Mesenchymal stem cell (in vitro differentiated cells and primary cell): ENCODE results near the gene MEX3C.

ENCODE experiments used
- DNase-seq: peaks from one replicate; pipeline ENCODE4 v3.0.0-alpha.2; 2013
- H2AFZ ChIP-seq: one replicate; pipeline ENCODE4 v1.6.1; 2013; ENCODE audit warnings: low read depth, mild to moderate bottlenecking, control low read depth, inconsistent platforms, low read length, moderate library complexity
- H2AK5ac ChIP-seq: 2 replicates; pipeline ENCODE4 v1.6.1; 2013; ENCODE audit warnings: low read length, moderate library complexity, mild to moderate bottlenecking, inconsistent platforms; ENCODE audit not compliant: severe bottlenecking
- H2BK120ac ChIP-seq: one replicate; pipeline ENCODE4 v1.6.1; 2013; ENCODE audit warnings: low read depth, mild to moderate bottlenecking, inconsistent platforms, low read length, moderate library complexity
- H2BK12ac ChIP-seq, 2 experiments: one replicate each; pipeline ENCODE4 v1.6.1; 2013; ENCODE audit warnings: inconsistent platforms in 2 of 2, low read length in 2 of 2, mild to moderate bottlenecking in 2 of 2, moderate library complexity in 2 of 2, control low read depth in 1 of 2
- H2BK15ac ChIP-seq: one replicate; pipeline ENCODE4 v1.6.1; 2013; ENCODE audit warnings: mild to moderate bottlenecking, low read depth, inconsistent platforms; ENCODE audit not compliant: poor library complexity, severe bottlenecking
- H2BK5ac ChIP-seq: 2 replicates; pipeline ENCODE4 v1.6.1; 2013; ENCODE audit warnings: low read depth, mild to moderate bottlenecking, low read length, control low read depth, inconsistent platforms; ENCODE audit not compliant: poor library complexity, severe bottlenecking
- H3K14ac ChIP-seq, 2 experiments: one replicate each; pipeline ENCODE4 v1.6.1; 2013; ENCODE audit warnings: inconsistent platforms in 2 of 2, low read length in 2 of 2, control low read depth in 1 of 2, mild to moderate bottlenecking in 1 of 2, moderate library complexity in 1 of 2
- H3K18ac ChIP-seq, 2 experiments: one replicate each; pipeline ENCODE4 v1.6.1; 2013; ENCODE audit warnings: inconsistent platforms in 2 of 2, low read length in 2 of 2, control low read depth in 1 of 2, low read depth in 1 of 2, mild to moderate bottlenecking in 1 of 2
- H3K23ac ChIP-seq, 2 experiments: one replicate each; pipeline ENCODE4 v1.6.1; 2013; ENCODE audit warnings: inconsistent platforms in 2 of 2, low read length in 2 of 2, mild to moderate bottlenecking in 2 of 2, moderate library complexity in 2 of 2, control low read depth in 1 of 2
- H3K27ac ChIP-seq: 2 replicates; pipeline ENCODE4 v1.5.1; 2013; ENCODE audit warnings: mild to moderate bottlenecking, moderate library complexity, low read length, control low read depth, inconsistent platforms; ENCODE audit not compliant: poor library complexity, severe bottlenecking
- H3K27me3 ChIP-seq, 2 experiments: 2 replicates each; pipeline versions ENCODE4 v1.6.1 to v1.7.0; 2013; ENCODE audit warnings: low read length in 2 of 2, mild to moderate bottlenecking in 2 of 2, moderate library complexity in 2 of 2, control low read depth in 1 of 2, inconsistent platforms in 1 of 2; ENCODE audit not compliant: control insufficient read depth in 1 of 2, insufficient read depth in 1 of 2
- H3K36me3 ChIP-seq, 2 experiments: 2 replicates each; pipeline versions ENCODE4 v1.6.1 to v1.7.0; 2013; ENCODE audit warnings: low read length in 2 of 2, control low read depth in 1 of 2, inconsistent platforms in 1 of 2, low read depth in 1 of 2, mild to moderate bottlenecking in 1 of 2; ENCODE audit not compliant: insufficient read depth in 2 of 2, control insufficient read depth in 1 of 2
- H3K4ac ChIP-seq, 2 experiments: one replicate each; pipeline ENCODE4 v1.6.1; 2013; ENCODE audit warnings: inconsistent platforms in 2 of 2, low read length in 2 of 2, mild to moderate bottlenecking in 2 of 2, moderate library complexity in 2 of 2, control low read depth in 1 of 2, low read depth in 1 of 2
- H3K4me1 ChIP-seq: 2 replicates; pipeline ENCODE4 v1.6.1; 2013; ENCODE audit warnings: low read depth, low read length, control low read depth; ENCODE audit not compliant: control insufficient read depth, insufficient read depth
- H3K4me2 ChIP-seq: 2 replicates; pipeline ENCODE4 v1.6.1; 2013; ENCODE audit warnings: low read length, mild to moderate bottlenecking, inconsistent platforms; ENCODE audit not compliant: poor library complexity, severe bottlenecking
- H3K4me3 ChIP-seq, 2 experiments: 2 replicates each; pipeline versions ENCODE4 v1.5.1 to v1.7.0; 2013; ENCODE audit warnings: low read length in 2 of 2, mild to moderate bottlenecking in 2 of 2, control low read depth in 1 of 2, low read depth in 1 of 2; ENCODE audit not compliant: insufficient read depth in 1 of 2
- H3K79me1 ChIP-seq: replicated peaks from 2 replicates; pipeline ENCODE4 v1.6.1; 2013; ENCODE audit warnings: mild to moderate bottlenecking, control low read depth, low read length, inconsistent platforms; ENCODE audit not compliant: poor library complexity, severe bottlenecking
- H3K9ac ChIP-seq: 2 replicates; pipeline ENCODE4 v1.7.0; 2013; ENCODE audit warnings: mild to moderate bottlenecking, low read length, moderate library complexity
- H3K9me3 ChIP-seq: 2 replicates; pipeline ENCODE4 v1.7.0; 2013; ENCODE audit warnings: mild to moderate bottlenecking, low read length; ENCODE audit not compliant: control insufficient read depth
- H4K8ac ChIP-seq: one replicate; pipeline ENCODE4 v1.6.1; 2013; ENCODE audit warnings: inconsistent platforms, mild to moderate bottlenecking, low read length, moderate library complexity
- H4K91ac ChIP-seq: one replicate; pipeline ENCODE4 v1.6.1; 2013; ENCODE audit warnings: mild to moderate bottlenecking, low read length, inconsistent platforms
- WGBS: methylation state at CpG from one replicate; pipeline ENCODE4 v1.1.7; 2013; ENCODE audit warnings: mixed read lengths; 5-methylcytosine and 5-hydroxymethylcytosine counted together

Gene MEX3C

DNA sequence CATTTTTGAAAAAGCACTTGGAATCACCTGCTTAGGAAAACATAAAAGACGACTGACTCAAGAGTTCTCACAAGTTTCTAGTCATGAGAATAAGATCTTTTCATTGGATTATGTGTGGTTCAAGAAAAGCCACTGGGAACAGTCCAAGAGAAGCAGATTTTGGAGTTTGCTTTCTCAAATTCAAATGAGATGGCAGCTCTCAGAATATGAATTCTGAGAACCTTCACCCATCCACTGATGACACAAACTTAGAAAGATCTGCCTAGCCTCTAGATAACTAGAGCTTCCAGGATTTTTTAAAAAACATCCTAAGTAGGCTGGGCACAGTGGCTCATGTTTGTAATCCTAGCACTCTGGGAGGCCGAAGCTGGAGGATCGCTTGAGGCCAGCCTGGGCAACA lies 26.8 kb downstream of the MEX3C start:
- H2BK12ac ChIP-seq, result no peak overlapping the region
- H3K14ac ChIP-seq, result no peak overlapping the region
- no peak overlapping the region for H4K8ac ChIP-seq
- WGBS, result 100% methylated on average over 2 of the region's 3 CpGs
- H3K23ac ChIP-seq, result no peak overlapping the region
- no peak overlapping the region for H3K4me3 ChIP-seq
- no peak overlapping the region for H2AFZ ChIP-seq
- no peak overlapping the region for H3K4me2 ChIP-seq
- no peak overlapping the region for H2BK5ac ChIP-seq
- H3K18ac ChIP-seq, result no peak overlapping the region
- no peak overlapping the region for H2BK15ac ChIP-seq
- no peak overlapping the region for H2AK5ac ChIP-seq
- peaks cover 3% of the 10 kb centered on the region for H3K4me1 ChIP-seq
- H3K9me3 ChIP-seq, result no peaks in the 10 kb centered on the region
- peaks cover 3 to 4% of the 10 kb centered on the region in 2 experiments for H3K36me3 ChIP-seq
- H3K79me1 ChIP-seq, result peaks cover 29% of the 10 kb centered on the region
- DNase-seq, result no peak
- no peak overlapping the region for H2BK120ac ChIP-seq
- H4K91ac ChIP-seq, result no peak overlapping the region
- no peak overlapping the region for H3K4ac ChIP-seq
- no peak overlapping the region for H3K9ac ChIP-seq
- H3K27ac ChIP-seq, result no peak overlapping the region
- no peaks in the 10 kb centered on the region for H3K27me3 ChIP-seq

DNA sequence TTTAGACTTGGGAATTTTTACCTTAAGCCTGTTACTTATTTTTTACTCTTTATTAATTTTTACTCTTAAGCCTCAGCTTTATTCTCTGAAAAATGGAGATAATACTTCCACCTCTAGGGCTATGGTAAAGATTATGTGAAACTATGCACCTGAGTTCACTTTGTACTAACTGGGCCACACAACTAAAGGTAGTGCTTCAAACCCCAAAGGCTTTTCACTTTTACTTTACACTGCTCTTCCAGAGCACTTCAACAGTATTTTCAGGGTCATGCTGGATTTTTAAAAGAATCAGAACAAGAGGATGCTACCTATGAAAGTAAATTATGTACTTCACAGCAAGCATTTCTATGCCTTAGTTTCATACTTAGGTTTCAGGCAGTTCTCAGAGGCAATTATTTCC lies 27.8 kb downstream of the MEX3C start:
- Histone ChIP-seq H2AK5ac (no peak overlapping the region), H2BK12ac (no peak overlapping the region)
- no peak for DNase-seq

DNA sequence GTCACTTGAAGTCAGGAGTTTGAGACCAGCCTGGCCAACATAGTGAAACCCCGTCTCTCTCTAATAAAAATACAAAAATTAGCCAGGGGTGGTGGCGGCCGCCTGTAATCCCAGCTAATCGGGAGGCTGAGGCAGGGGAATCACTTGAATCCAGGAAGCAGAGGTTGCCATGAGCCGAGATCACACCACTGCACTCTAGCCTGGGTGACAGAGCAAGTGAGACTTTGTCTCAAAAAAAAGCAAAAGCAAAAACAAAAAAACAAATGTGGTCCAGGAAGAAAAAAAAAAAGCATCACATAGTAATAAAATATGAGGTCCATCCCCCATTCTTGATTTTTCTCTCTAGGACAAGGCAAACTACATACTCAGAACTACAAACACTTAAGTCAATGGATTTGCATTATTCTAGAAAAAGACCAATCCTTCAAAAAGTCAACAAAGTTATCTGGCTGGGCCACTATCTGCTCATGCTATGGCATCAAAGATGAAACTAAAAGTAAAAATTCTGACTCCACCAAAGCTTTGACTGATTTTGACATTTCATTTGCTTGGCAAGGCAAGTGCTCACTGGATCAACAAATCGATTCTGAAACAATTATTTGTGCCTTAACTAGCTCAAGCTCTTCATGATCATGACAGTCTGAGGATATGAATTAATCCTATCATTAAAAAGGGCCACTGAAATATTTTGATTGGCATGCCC lies 28.4 kb downstream of the MEX3C start:
- H3K9ac ChIP-seq, result no peak overlapping the region
- H3K9me3 ChIP-seq, result no peaks in the 10 kb centered on the region
- peaks cover 3% of the 10 kb centered on the region for H3K4me1 ChIP-seq
- no peak for DNase-seq
- H3K79me1 ChIP-seq, result peaks cover 27% of the 10 kb centered on the region
- no peak overlapping the region for H3K23ac ChIP-seq
- no peak overlapping the region for H2AK5ac ChIP-seq
- no peak overlapping the region for H2BK12ac ChIP-seq
- H3K4me3 ChIP-seq, result no peak overlapping the region
- no peak overlapping the region for H4K8ac ChIP-seq
- no peak overlapping the region for H3K14ac ChIP-seq
- H3K4ac ChIP-seq, result no peak overlapping the region
- H4K91ac ChIP-seq, result no peak overlapping the region
- no peaks in the 10 kb centered on the region for H3K27me3 ChIP-seq
- no peak overlapping the region for H2BK120ac ChIP-seq
- no peak overlapping the region for H2BK5ac ChIP-seq
- H2AFZ ChIP-seq, result no peak overlapping the region
- 96% methylated on average over 5 of the region's 6 CpGs for WGBS
- no peak overlapping the region for H3K18ac ChIP-seq
- peaks cover 0 to 3% of the 10 kb centered on the region in 2 experiments for H3K36me3 ChIP-seq
- no peak overlapping the region for H3K27ac ChIP-seq
- no peak overlapping the region for H3K4me2 ChIP-seq
- no peak overlapping the region for H2BK15ac ChIP-seq

More for the DNA sequence above, 27.8 kb downstream of the MEX3C start:
- H2BK5ac ChIP-seq, result no peak overlapping the region
- no peak overlapping the region for H3K4me3 ChIP-seq
- H3K9ac ChIP-seq, result no peak overlapping the region
- no peak overlapping the region for H3K4me2 ChIP-seq
- no peaks in the 10 kb centered on the region for H3K27me3 ChIP-seq
- no peak overlapping the region for H4K91ac ChIP-seq
- no peak overlapping the region for H3K27ac ChIP-seq
- H3K4me1 ChIP-seq, result peaks cover 3% of the 10 kb centered on the region
- H3K79me1 ChIP-seq, result peaks cover 27% of the 10 kb centered on the region
- H2AFZ ChIP-seq, result no peak overlapping the region
- H2BK15ac ChIP-seq, result no peak overlapping the region
- no peak overlapping the region for H3K14ac ChIP-seq
- no peak overlapping the region for H3K23ac ChIP-seq
- H3K36me3 ChIP-seq, result peaks cover 0 to 3% of the 10 kb centered on the region in 2 experiments
- H3K18ac ChIP-seq, result no peak overlapping the region
- H3K4ac ChIP-seq, result no peak overlapping the region
- H3K9me3 ChIP-seq, result no peaks in the 10 kb centered on the region
- H4K8ac ChIP-seq, result no peak overlapping the region
- no peak overlapping the region for H2BK120ac ChIP-seq

DNA sequence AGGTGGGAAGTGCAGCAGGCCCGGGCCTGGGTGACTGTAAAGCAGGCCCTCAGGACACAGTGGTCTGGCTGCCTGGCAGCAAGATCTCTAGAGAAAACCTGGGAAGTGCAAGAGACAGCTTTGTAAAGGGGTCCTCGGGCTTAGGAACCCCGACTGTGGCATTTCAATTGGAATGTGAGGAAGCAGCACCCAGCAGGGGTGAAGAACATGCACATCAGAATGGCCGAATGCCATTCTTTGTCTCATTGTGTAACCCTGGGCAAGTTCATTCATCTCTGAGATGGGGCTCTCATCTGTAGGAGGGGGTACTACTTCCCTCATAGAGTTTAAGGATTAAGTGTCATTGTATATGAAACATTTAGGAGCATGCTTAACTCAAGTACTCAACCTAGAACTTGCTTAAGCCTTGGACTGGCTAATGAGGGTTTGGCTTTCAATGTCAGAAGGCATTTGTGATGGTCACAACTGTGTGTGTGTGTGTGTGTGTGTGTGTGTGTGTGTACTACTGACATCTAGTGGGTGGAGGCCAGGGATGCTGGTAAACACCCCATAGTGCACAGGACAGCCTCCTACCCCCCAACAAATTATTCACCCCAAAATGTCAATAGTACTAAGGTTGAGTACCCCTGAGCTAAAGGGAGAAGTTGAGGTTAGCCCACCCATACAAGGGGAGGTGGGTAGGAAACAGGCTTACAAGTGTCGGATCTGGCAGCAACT lies 29.3 kb downstream of the MEX3C start:
- H4K91ac ChIP-seq, result no peak overlapping the region

More for the DNA sequence above, 29.3 kb downstream of the MEX3C start:
- Histone ChIP-seq H3K4ac (no peak overlapping the region), H3K14ac (no peak overlapping the region), H3K9me3 (no peaks in the 10 kb centered on the region), H2BK15ac (no peak overlapping the region), H3K23ac (no peak overlapping the region), H3K9ac (no peak overlapping the region), H2AK5ac (no peak overlapping the region), H2BK120ac (no peak overlapping the region), H2AFZ (no peak overlapping the region), H2BK5ac (no peak overlapping the region), H3K4me3 (no peak overlapping the region), H3K4me1 (peaks cover 3% of the 10 kb centered on the region), H3K36me3 (no peaks in the 10 kb centered on the region), H3K27ac (no peak overlapping the region), H2BK12ac (no peak overlapping the region), H3K79me1 (peaks cover 25% of the 10 kb centered on the region), H3K18ac (no peak overlapping the region), H4K8ac (no peak overlapping the region), H3K27me3 (no peaks in the 10 kb centered on the region), H3K4me2 (no peak overlapping the region)
- DNase-seq, result no peak
- WGBS, result 69% methylated on average over 5 of the region's 5 CpGs
